HCT116 (cell line): ENCODE measurements around the gene FSCN2. TPM values are rescaled to one million over a fixed set of nuclear protein-coding genes. Genes with fewer than 3 reads are reported as not detected.

ENCODE experiments used
- ATAC-seq: fragments of 200-7000 bp; cut with Tn5 transposase; 2 replicates; pipeline ENCODE4 v1.9.1; 2020; ENCODE audit warnings: mild to moderate bottlenecking, moderate library complexity
- BruUV-seq: library from RNA; stranded (reverse); fragments of 400-500 nt; replicated peaks from 2 replicates; lab custom pipeline; 2021; lab: Mats Ljungman, UMichigan
- CTCF ChIA-PET: fragments of 300-600 bp; sonication (Branson Sonifier 250); formaldehyde crosslinking; loops from one replicate; lab custom pipeline; 2021; ENCODE audit warnings: antibody characterized with exemption; lab: Charles Lee
- POLR2A ChIA-PET: fragments of 300-600, 350-600 bp; sonication (Branson Sonifier 250); formaldehyde crosslinking; loops from one replicate; lab custom pipeline; 2021; ENCODE audit warnings: antibody characterized with exemption; lab: Charles Lee
- RAD21 ChIA-PET, 2 experiments: fragments of 300-600 bp; sonication (Branson Sonifier 250); formaldehyde crosslinking; loops; one replicate each; lab custom pipeline; 2023; ENCODE audit warnings: low total read pairs in 2 of 2; ENCODE audit not compliant: uncharacterized antibody in 2 of 2, unreplicated experiment in 2 of 2, low non-redundant PET in 1 of 2; lab: Charles Lee
- DNase-seq: peaks from one replicate; pipeline ENCODE4 v3.0.0-alpha.2; 2010; ENCODE audit warnings: low read depth, low spot score
- H2AFZ ChIP-seq: fragments of 200-600 bp; shearing (Covaris generic), sonication (generic); 2 replicates; pipeline ENCODE4 v1.6.1; 2017; ENCODE audit warnings: low read depth, mixed run types, mixed read lengths, antibody characterized with exemption, low read length; ENCODE audit not compliant: poor library complexity, severe bottlenecking
- H3K27ac ChIP-seq: 2 replicates; pipeline ENCODE4 v1.5.1; 2012; ENCODE audit warnings: low read depth, low read length
- H3K27me3 ChIP-seq: fragments of 200-600 bp; sonication (generic); 2 replicates; pipeline ENCODE4 v1.6.1; 2016; ENCODE audit warnings: mixed run types, low read length, mixed read lengths; ENCODE audit not compliant: insufficient read depth
- H3K36me3 ChIP-seq, 2 experiments: fragments of 200-500 bp in 1 of 2; fragments of 200-600 bp in 1 of 2; sonication (Bioruptor generic) in 1 of 2; sonication (generic) in 1 of 2; 2 replicates each; pipeline versions ENCODE4 v1.5.1 to v1.6.1; 2014 to 2016; ENCODE audit warnings: low read length in 2 of 2, inconsistent platforms in 1 of 2, mixed read lengths in 1 of 2, mixed run types in 1 of 2; ENCODE audit not compliant: insufficient read depth in 2 of 2, control insufficient read depth in 1 of 2
- H3K4me1 ChIP-seq, 2 experiments: fragments of 200-600 bp in 1 of 2; sonication (generic) in 1 of 2; 2 replicates each; pipeline versions ENCODE4 v1.5.1 to v1.6.1; 2012 to 2017; ENCODE audit warnings: low read length in 2 of 2, inconsistent platforms in 1 of 2, mild to moderate bottlenecking in 1 of 2, mixed read lengths in 1 of 2, mixed run types in 1 of 2, moderate library complexity in 1 of 2; ENCODE audit not compliant: insufficient read depth in 2 of 2, control insufficient read depth in 1 of 2
- H3K4me2 ChIP-seq: fragments of 200-600 bp; sonication (generic); 2 replicates; pipeline ENCODE4 v1.6.1; 2017; ENCODE audit warnings: mixed run types, low read length, mixed read lengths
- H3K4me3 ChIP-seq, 2 experiments: fragments of 200-600 bp in 1 of 2; sonication (generic) in 1 of 2; replicated peaks in 1 of 2; 2 replicates each; pipeline ENCODE4 v1.5.1; 2011 to 2016; ENCODE audit warnings: low read length in 2 of 2, control low read depth in 1 of 2, low read depth in 1 of 2, mild to moderate bottlenecking in 1 of 2, mixed read lengths in 1 of 2, mixed run types in 1 of 2
- H3K79me2 ChIP-seq: fragments of 200-600 bp; sonication (generic); 2 replicates; pipeline ENCODE4 v1.6.1; 2017; ENCODE audit warnings: mild to moderate bottlenecking, mixed run types, low read length, moderate library complexity, mixed read lengths; ENCODE audit not compliant: insufficient read depth
- H3K9ac ChIP-seq: fragments of 200-600 bp; sonication (generic); 2 replicates; pipeline ENCODE4 v1.6.1; 2016; ENCODE audit warnings: low read length, mixed read lengths
- H3K9me2 ChIP-seq: fragments of 200-600 bp; sonication (generic), shearing (Covaris generic); 2 replicates; pipeline ENCODE4 v1.6.1; 2017; ENCODE audit warnings: mixed run types, mild to moderate bottlenecking, moderate library complexity; ENCODE audit not compliant: insufficient read depth
- H3K9me3 ChIP-seq, 2 experiments: fragments of 200-500 bp in 1 of 2; fragments of 200-600 bp in 1 of 2; sonication (Bioruptor generic) in 1 of 2; sonication (generic) in 1 of 2; 2 replicates each; pipeline ENCODE4 v1.6.1; 2014 to 2017; ENCODE audit warnings: low read length in 2 of 2, mixed read lengths in 2 of 2, inconsistent platforms in 1 of 2, low read depth in 1 of 2, mild to moderate bottlenecking in 1 of 2, mixed run types in 1 of 2, moderate library complexity in 1 of 2; ENCODE audit not compliant: control insufficient read depth in 1 of 2, insufficient read depth in 1 of 2
- H4K20me1 ChIP-seq: fragments of 200-600 bp; sonication (generic), shearing (Covaris generic); 2 replicates; pipeline ENCODE4 v1.6.1; 2017; ENCODE audit warnings: mixed run types, mild to moderate bottlenecking, moderate library complexity; ENCODE audit not compliant: insufficient read depth
- CTCF ChIP-seq, 3 experiments: fragments of 200-600 bp in 1 of 3; sonication (generic) in 1 of 3; IDR thresholded peaks in 2 of 3; conservative IDR thresholded peaks in 1 of 3; 2 replicates each; pipeline ENCODE4 v1.5.1; 2012 to 2017; ENCODE audit warnings: low read depth in 2 of 3, low read length in 2 of 3, antibody characterized with exemption in 1 of 3, borderline replicate concordance in 1 of 3, control low read depth in 1 of 3, mild to moderate bottlenecking in 1 of 3, mixed read lengths in 1 of 3, mixed run types in 1 of 3, moderate library complexity in 1 of 3; ENCODE audit not compliant: insufficient read depth in 1 of 3
- EGR1 ChIP-seq: IDR thresholded peaks from 2 replicates; pipeline ENCODE4 v1.6.1; 2012; ENCODE audit warnings: low read depth
- EZH2 ChIP-seq: fragments of 200-600 bp; sonication (generic); IDR thresholded peaks from 2 replicates; pipeline ENCODE4 v1.6.1; 2017; ENCODE audit warnings: antibody characterized with exemption, mixed run types
- JUND ChIP-seq: IDR thresholded peaks from 2 replicates; pipeline ENCODE4 v1.6.1; 2012
- POLR2A ChIP-seq: IDR thresholded peaks from 2 replicates; pipeline ENCODE4 v1.7.0; 2011; ENCODE audit warnings: borderline replicate concordance; ENCODE audit not compliant: insufficient read depth, insufficient read length; ENCODE audit errors: extremely low read depth
- POLR2AphosphoS5 ChIP-seq: IDR thresholded peaks from 2 replicates; pipeline ENCODE4 v1.6.1; 2011; ENCODE audit warnings: mild to moderate bottlenecking, low read depth, low read length, moderate library complexity
- SRF ChIP-seq: IDR thresholded peaks from 2 replicates; pipeline ENCODE4 v1.6.1; 2012; ENCODE audit warnings: low read depth
- YY1 ChIP-seq: IDR thresholded peaks from 2 replicates; pipeline ENCODE4 v1.6.1; 2011; ENCODE audit warnings: low read length, low read depth, moderate library complexity, mild to moderate bottlenecking; ENCODE audit not compliant: insufficient replicate concordance; ENCODE audit errors: extremely low read depth
- intact Hi-C: fragments of 100-400 bp; cut with micrococcal nuclease; formaldehyde crosslinking; loops from 2 replicates; pipeline ENCODE4 v1.10.0; 2022
- total RNA-seq: library from RNA; stranded (reverse); gene quantifications from one replicate; pipeline ENCODE4 v1.2.1, GENCODE V29; 2021; ENCODE audit not compliant: unreplicated experiment

The FSCN2 gene
- total RNA-seq, 1 experiment from 2014 or later, result 10.1 TPM

DNA sequence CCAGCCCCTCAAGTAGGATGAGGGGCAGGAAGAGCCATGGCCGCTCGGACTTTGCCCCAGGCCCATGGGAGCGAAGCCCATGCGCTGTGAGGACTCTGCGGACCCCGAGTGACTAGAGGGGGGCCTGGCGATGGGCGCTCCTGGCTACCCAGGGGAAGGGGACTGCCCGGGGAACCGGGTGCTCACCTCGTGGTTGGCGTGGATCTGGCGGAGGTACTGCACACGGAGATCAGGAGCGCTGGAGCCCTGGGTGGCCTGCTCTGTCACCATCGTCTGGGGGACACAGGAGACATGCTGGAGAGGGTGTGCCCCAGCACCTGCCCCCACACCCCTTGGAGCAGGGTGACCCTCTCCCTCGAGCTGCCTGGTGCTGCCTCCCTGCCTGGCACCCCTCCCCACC, 12.9 kb downstream of the FSCN2 start:
- H3K27me3 ChIP-seq, result no peaks in the 10 kb centered on the region
- TF ChIP-seq JUND (peak; percentile 6; the same call in 1 of the 2 replicates), POLR2A (no peak), EZH2 (no peak), CTCF (IDR thresholded peaks at IDR 0.05 in 2 of 3, conservative IDR thresholded peaks at IDR 0.05 in 1 of 3; ENCODE audit: borderline replicate concordance in 1 of 3, insufficient read depth in 1 of 3, low read depth in 2 of 3, low read length in 2 of 3) (no peak)
- H3K4me3 ChIP-seq, result no peak overlapping the region
- H3K27ac ChIP-seq, result no peak overlapping the region; the same call in 1 of the 2 replicates
- ATAC-seq (no peak), DNase-seq (no peak)
- H3K36me3 ChIP-seq, result peaks cover 12 to 25% of the 10 kb centered on the region in 2 experiments
- H3K79me2 ChIP-seq, result no peaks in the 10 kb centered on the region
- H3K9me2 ChIP-seq, result no peaks in the 10 kb centered on the region
- ChIA-PET CTCF (no interaction called here), POLR2A (no interaction called here), RAD21 (no interaction called here)
- no peak overlapping the region for H3K4me2 ChIP-seq
- H3K9ac ChIP-seq, result no peak overlapping the region
- H3K4me1 ChIP-seq, result peaks cover 0 to 7% of the 10 kb centered on the region in 2 experiments; a peak in 1 of 4 replicates
- H2AFZ ChIP-seq, result no peak overlapping the region
- intact Hi-C loops, result no loop called here
- H3K9me3 ChIP-seq, result no peaks in the 10 kb centered on the region
- BruUV-seq, result no TSS peak
- H4K20me1 ChIP-seq, result no peaks in the 10 kb centered on the region

DNA sequence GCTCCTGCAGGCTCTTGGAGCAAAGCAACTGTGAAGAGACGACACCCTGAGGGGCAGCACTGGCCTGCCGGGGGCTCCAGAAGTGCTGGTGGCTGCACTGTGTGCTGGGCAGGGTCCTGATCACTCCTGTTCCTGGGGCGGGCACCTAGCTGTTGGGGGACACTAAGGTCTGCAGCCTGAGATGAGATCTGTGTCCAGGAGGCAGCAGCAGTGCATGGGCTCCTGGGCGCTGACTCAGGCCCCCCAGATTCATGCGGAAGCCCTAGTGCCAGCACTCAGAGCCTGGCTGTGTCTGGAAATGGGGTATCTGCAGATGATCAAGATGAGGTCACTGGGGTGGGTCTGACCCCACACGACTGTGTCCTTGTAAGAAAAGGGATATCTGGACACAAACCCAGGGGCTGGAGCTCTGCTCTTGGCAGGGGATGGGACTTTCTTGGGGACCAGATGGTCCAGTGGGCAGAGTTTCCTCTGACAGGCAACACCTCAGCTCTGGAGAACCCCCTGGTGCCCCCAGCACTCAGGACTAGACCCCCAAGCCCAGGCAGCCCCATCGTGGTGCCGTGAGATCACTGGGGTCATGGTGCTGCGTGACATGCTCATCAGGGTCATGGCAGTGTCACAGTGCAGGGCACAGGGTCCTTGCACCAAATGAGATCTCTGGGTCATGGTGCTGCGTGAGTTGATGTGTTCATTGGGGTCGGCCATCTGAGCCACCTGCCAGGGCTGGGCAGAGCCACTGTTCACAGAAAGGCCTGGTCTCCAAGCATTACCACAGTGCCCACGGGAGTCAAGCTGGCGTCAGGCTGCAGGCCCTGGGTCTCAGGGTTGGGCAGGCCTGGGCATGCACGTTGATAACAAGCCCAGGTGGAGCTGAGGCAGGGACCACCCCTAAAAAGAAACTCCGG, 14.5 kb downstream of the FSCN2 start:
- Histone ChIP-seq H3K4me1 (peaks cover 0 to 2% of the 10 kb centered on the region in 2 experiments; a peak in 1 of 4 replicates), H3K9me2 (no peaks in the 10 kb centered on the region), H2AFZ (no peak overlapping the region), H3K4me3 (no peak overlapping the region), H3K4me2 (no peak overlapping the region), H3K79me2 (peaks cover 4% of the 10 kb centered on the region; the same call in 1 of the 2 replicates), H3K9ac (no peak overlapping the region), H3K27ac (peak overlapping the region; percentile 16; the same call in 1 of the 2 replicates), H3K27me3 (no peaks in the 10 kb centered on the region), H4K20me1 (no peaks in the 10 kb centered on the region), H3K9me3 (no peaks in the 10 kb centered on the region), H3K36me3 (peaks cover 18 to 41% of the 10 kb centered on the region in 2 experiments)
- RAD21 ChIA-PET, result no interaction called here
- DNase-seq (no peak), ATAC-seq (no peak)
- POLR2A ChIA-PET, result interaction anchor here (0.7 to 1.9 kb wide), 2 partner anchors 10 to 1395 kb away, joined by 4 to 7 read pairs; partner anchors contain the start of gene FAAP100
- no TSS peak for BruUV-seq
- peak; percentile 20 for TF ChIP-seq POLR2AphosphoS5
- TF ChIP-seq SRF, result no peak
- TF ChIP-seq YY1, result no peak
- no peak for TF ChIP-seq POLR2A
- no peak for TF ChIP-seq EGR1
- CTCF ChIA-PET, result no interaction called here
- intact Hi-C loops, result no loop called here
